ENCODE data around the gene SPAG4.

SPAG4 gene

DNA sequence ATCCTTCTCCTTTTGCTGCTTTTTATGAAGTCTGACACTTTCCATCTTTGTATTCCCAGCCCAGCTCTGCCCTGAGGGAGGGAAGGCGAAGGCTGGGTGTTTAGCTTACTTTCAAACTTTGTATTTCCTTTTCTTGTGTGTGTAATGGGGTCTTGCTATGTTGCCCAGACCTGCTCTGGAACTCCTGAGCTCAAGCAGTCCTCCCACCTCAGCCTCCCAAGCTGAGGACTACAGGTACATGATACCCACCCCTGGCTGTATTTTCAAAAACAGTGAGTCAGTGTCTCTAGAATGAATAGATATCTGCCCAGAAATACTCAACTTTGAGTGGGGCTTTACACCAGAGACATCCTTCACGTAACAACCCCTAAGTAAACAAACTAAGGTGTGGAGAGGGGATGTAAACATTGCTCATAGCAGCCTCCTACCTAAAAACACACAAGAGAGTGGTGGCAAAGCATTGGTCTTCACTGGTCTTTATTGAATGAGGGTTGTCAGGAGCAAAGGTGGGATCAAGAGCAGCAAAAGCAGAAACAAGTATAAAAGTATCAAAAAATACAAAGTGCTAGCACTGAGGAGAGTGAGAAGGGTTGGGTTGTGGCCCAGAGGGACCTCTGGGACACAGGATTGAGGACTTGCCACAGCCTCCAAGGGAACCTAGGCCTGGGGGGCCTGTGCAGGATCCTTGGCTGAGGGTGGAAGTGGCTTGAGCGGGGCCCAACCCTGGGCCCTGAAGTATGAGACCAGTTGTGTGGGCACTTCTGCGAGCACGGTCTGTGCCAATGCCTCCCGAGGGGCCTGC lies 10.2 kb downstream of the SPAG4 start:
- no peak for DNase-seq (ENCODE audit: low spot score)

DNA sequence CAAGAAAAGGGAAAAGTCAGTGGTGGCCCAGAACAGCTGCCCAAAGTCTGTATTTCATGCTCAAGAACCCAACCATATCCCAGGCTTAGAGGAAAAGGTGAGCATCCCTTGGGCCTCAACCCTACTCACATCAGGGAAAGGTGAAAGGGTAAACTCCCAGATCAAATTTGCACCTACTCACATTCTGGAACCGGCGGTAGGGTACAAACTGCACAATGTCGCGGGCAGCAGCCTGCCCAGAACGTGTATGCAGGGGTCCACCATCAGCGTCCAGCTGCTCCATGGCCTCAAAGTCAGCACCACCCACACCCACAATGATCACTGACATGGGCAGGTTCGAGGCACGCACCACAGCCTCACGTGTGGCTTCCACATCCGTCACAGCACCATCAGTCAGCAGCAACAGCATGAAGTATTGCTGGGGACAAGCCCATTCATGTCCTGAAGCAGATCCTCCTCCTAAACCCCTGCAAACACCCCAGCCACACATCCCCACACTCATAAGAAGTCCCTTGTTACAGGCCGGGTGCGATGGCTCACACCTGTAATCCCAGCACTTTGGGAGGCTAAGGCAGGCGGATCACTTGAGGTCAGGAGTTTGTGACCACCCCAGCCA lies 10.9 kb downstream of the SPAG4 start:
- DNase-seq (ENCODE audit: low spot score), result no peak

DNA sequence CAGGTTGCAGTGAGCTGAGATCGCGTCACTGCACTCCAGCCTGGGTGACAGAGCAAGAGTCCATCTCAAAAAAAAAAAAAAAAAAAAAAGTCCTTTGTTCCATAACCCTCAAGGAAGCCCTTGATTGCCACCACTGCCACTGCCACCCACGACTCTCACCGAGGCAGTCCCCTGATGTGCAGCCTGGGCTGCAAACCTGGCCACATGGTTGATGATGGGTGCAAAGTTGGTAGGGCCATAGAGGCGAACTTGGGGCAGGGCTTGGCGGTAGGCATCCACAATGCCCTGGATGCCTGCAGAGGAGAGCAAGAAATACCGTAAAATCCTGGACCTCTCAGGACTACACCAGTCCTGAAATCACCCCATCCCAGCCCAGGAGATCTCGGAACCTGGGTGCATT lies 11.5 kb downstream of the SPAG4 start:
- DNase-seq (ENCODE audit: low spot score), result no peak

DNA sequence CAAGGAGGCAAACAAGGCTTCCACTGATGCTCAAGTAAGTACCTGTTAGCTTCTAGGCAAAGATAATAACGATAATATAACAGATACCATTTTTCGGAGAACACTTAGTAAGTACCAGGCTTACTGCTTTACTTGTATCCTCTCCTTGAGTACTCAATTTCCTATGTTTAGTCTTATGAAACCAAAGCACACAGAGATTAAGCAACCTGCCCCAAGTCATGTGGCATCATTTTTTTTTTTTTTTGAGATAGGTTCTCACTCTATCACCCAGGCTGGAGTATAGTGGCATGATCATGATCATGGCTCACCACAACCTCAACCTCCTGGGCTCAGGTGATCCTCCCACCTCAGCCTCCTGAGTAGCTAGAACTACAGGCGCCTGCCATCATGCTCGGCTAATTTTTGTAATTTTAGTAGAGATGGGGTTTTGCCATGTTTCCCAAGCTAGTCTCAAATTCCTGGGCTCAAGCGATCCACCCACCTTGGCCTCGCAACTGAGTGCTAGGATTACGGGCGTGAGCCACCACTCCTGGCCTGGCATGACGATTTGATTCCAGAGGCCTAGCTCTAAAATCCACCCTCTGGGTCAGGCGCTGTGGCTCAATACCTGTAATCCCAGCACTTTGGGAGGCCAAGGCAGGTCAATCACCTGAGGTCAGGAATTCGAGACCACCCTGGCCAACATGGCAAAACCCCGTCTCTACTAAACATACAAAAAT lies 14.0 kb downstream of the SPAG4 start:
- no peak for DNase-seq (ENCODE audit: low spot score)

DNA sequence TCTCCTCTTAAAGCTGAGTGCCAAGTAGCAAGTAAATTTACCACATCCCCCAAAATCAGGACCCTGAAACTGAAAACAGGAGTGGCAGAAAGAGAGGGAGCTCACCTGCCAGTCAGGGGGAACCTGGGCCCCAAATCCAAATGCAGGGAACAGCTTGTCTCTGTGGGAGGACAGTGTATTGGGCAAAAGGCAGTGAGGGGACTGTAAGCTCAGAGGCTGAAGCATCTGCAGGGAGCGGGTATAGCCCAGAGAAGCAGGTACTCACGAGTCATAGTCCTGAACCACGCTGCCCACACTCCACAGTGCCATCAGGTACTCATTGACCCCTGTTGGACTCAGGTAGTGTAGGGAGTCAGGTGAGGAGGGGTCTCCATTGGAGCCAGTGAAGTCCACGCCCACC lies 15.0 kb downstream of the SPAG4 start:
- DNase-seq (ENCODE audit: low spot score), result no peak

DNA sequence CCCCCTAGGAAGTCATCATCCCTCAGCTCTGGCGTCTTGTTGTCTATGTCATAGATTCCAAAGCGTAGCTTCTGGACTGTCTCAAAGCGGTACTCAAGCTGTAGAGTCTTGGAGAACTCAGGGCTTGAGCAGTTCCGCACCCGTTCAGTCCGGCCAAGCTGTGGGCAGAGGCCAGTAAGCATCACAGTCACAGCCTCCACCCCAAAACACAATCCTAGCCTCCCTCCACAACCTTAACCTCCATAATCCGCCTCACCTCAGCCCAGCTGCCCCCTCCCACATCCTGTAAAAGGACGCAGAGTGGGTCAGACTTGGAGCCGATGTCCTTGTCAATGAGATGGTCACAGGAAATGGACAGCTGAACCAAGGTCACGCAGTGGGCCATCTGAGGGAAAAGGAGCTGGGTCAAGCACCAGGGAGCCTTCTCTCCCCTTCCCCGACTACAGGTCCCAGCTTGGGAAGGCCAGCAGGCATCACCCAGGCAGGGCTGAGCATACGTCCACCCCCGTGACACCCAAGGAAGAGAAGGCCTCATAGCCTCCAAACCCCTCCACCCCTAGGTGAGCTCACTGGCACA lies 17.0 kb downstream of the SPAG4 start:
- no peak for DNase-seq (ENCODE audit: low spot score)

DNA sequence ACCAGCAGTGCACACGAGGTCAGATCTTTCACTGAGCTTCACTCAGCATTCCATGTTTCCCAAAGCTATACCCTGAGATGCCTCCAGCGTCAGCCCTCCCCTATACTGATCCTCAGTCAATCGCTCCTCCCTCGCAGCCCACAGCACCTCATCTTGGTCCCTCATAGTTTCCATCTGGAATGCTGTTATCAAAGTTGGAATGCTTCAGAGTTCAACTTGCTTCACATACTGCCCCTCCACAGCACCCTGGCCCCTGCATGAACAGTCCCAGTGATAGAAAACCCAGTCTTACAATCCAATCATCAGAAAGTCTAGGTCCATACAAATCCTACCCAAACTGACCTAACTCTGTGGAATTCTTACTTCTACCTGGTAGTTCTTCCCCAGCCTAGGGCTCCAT lies 20.0 kb downstream of the SPAG4 start:
- DNase-seq (ENCODE audit: low spot score), result no peak

DNA sequence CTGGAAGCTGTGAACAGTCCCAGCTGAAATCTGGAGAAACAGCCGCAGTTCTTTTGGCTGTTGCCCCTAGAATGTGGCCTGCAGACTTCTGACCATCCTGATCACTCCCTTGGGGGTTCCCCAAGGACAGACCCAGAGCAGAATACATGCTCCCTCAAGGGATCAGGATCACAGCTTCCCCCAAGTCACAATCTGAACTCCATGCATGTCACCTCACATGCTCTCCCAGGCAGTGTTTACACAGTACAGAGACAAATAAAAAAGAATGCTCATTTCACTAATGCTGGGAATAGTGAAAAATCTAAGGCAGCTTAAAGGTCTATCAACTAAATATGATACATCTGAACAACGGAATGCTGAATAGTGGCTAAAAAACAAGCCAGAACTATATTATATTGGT lies 20.5 kb downstream of the SPAG4 start:
- DNase-seq (ENCODE audit: low spot score), result no peak

DNA sequence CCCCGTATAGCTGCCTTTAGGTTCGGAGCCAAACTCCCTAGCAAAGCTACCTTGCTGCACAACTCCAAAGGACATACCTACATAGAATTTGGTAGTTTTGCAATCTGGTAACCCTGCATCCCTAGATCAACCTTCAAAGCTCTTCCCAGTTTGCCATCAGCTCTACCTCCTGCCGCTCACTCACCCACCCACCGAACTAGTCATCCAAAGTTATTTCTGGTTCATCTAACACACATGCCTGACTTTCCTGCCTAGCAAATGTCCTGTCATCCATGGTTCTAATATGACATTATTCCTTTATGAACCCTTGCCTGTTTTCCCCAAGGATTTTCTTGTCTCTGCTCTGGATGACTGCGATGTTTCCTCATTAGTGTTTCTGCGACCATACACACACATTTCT lies 21.6 kb downstream of the SPAG4 start:
- DNase-seq (ENCODE audit: low spot score), result peak; percentile 22

DNA sequence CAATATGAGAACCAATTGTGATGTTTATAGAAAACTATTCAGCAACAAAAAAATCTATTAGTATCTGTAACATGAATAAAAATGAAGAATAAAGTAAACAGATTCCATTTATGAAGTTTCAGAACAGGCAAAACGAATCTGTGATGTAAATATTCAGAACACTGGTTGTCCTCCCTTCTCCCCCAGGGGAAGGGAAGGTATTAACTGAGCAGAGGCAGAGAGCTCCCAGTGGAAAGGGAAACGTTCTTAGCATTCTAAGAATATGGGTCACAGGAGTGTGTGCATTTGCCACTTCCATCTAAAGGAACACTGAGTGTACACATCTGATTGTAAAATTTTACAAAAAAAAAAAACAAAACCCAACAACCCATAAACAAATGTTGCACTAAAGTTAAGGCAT lies 23.1 kb downstream of the SPAG4 start:
- DNase-seq (ENCODE audit: low spot score), result no peak

DNA sequence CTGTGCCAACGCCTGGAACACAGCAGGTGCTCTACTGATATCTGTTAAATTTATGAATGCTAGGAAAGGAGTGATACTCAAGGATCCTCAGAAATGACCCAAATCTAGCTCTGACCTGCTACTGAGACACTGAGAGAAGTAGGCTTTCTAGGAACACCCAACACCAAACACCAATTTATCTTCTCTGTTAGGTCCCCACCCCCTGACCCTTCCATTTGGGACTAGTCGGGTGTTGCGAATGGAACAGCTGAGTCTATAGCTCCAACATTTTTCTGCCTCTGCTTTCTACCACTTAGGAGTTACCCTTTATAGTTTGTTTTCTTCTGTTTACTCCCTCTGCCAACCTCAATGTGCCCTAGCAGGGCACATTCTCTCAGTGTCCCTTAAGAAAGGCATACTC lies 25.1 kb downstream of the SPAG4 start:
- no peak for DNase-seq (ENCODE audit: low spot score)

DNA sequence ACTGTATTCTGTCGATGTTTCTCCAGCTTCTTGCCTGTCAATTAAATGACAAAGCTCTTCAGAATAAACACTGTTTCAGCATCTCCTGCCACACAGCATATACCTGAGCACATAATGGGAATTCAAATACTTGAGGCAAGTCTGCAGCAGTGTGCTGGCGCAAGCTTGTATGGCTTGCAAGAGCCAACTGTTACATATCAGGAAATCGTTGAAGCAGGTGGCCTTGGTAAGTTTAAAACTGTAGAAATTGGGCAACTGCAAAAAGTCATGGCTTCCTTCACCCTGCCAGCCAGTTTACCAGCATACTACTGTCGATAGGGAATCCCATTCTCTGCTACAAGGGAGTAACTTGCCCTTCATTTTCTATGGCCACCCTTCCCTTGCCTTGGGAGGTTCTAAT lies 26.1 kb downstream of the SPAG4 start:
- no peak for DNase-seq (ENCODE audit: low spot score)

DNA sequence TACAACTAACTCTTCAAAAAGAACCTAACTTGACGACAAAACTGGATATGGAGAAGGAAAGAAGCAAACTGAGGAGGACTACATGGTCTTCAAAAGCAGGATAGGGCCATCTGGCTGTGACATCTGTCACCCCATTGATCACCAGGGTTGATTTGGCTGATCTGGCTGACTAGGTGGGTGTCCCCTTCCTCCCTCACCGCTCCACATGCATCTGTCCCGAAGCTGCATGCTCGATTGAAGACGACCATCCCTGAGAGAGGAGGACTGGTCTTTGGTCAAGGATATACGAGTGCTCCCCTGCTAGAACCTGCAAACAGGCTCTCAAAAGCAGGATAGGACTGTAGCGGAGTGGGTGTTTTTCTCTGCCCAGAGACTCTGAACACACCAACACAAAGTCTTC lies 27.4 kb downstream of the SPAG4 start:
- DNase-seq (ENCODE audit: low spot score), result no peak

DNA sequence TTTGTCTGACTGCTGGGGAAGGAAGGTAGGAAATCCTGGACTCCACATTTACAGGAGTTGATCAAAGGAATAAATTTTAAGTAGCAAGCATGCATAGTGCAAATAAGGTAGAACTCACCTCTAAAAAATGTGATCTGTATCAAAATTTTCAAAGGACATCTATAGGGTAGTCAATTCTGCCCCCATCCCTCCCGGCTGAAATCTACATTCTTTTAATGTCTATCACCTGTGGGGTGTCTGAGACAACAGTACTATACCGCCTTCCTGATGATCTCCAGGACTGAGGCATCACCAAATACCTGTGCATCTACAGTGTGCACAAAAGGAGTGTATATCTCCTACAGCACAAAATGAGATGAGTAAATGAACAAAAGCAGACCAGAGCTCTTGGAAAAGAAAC lies 29.2 kb downstream of the SPAG4 start:
- no peak for DNase-seq (ENCODE audit: low spot score)

DNA sequence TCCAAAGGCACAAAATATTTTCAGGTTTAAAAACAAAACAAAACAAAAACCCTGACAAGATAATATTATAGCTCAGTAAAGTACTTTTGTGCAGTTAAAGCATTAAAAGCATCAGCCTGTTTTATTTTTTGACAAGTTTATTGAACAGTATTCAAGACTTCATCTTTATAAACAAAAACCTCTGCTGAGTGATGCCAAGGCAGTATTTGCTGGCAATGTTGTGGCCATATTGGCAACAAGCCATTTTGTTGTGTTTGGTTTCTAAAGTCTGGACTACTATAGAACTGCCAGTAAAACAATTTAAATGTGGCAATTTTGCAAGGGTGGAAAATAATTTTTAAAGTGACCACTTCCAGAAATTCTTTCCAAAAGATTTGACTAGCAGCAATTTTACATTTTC lies 33.2 kb downstream of the SPAG4 start:
- DNase-seq (ENCODE audit: low spot score), result no peak

DNA sequence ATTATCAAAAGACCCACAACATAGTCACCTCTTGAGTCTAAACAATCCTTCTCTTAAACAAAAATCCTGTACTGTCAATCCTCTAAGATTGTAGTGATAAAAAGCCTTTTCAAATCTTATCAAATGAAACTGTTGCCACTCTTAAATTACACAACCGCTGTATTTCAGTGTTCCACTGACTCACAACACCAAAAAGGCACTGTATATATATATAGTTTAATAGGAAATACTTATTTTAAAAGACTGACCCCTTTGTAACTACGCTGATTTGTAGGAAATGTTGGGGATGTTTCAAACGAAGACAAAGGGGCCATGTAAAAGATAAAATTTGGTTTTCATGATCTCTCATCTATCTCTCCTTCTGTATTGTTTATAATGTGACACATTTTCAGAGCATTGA lies 35.0 kb downstream of the SPAG4 start:
- DNase-seq (ENCODE audit: low spot score), result no peak

DNA sequence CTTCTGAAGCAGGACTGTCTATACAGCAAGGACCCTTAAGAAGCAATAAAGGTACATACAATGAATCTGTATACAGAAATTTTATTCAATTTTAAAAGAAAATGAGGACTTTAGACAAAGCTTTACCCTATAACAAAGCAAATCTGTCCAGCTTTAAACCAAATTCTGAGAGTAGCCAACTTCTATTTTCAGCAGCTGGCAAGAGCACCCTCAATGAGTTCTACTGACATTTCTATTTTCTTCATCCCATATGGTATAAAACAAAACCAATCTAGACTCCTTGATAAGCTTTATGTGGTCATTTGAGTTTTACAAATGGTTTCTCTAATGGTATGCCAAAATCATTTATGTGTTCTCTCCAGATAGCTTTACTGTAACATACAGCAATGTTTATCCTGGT lies 36.3 kb downstream of the SPAG4 start:
- DNase-seq (ENCODE audit: low spot score), result no peak

DNA sequence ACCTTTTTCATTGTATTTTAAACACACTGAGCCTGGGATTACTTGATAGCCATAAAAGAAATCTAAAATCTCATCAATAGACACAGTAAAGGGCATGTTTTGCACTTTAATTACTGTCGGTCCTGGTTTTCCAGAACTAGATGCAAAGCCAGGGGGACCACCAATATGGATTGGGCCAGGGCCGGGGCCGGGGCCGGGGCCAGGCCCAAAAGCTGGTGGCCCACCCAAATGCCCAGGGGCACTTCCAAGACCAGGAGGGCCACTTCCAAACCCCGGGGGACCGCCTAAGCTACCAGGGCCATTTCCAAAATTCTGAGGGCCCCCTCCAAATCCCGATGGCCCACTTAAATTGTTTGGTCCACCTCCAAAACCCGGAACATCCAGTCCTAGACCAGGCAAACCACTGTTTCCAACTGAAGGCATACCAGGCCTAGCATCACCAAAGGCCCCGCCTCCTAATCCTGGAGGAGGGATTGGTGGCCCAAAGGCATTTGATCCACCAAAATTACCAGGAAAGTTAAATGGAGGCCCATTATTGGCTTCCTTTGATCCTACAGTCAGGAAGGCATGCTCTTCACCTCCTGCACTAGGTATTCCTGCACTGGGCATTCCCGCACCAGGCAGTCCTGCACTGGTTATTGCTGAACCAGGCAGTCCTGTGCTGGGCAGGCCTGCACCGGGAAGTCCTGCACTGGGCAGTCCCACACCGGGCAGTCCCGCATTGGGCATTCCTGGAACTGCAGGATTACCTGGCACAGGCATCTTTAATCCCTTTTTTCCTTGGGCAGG lies 37.2 kb downstream of the SPAG4 start:
- no peak for DNase-seq (ENCODE audit: low spot score)

DNA sequence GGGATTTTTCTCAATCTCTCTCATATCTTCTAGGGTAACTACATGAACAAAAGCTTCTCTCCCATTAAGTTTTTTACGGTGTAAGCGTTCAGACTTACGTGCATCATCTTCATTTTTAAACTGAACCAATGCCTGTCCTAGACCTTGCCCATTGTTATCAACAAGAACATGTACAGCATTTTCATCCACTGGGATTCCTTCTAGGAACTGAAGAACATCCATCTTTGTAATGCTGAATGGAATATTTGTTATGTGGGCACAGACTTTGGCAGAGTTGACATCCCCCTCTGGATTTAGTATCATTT lies 37.8 kb downstream of the SPAG4 start:
- DNase-seq (ENCODE audit: low spot score), result no peak

DNA sequence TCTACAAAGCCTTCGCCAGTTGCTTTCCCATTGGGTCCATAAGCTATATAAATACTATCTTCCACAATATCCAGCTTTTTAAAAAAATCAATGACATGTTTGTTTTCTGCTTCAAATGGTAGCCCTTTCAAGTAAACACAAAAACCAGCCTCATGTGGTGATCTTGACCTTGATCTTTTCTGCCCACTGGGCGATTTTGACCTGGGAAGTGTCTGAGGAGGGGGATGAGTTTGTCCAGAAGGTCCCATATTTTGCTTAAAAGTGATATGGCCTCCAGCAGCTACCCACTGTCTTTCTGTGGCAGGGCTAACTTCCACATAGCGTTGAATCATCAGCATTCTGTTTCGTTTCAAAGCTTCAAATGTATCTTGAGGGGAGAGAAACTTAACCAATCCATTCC lies 38.3 kb downstream of the SPAG4 start:
- DNase-seq (ENCODE audit: low spot score), result no peak

DNA sequence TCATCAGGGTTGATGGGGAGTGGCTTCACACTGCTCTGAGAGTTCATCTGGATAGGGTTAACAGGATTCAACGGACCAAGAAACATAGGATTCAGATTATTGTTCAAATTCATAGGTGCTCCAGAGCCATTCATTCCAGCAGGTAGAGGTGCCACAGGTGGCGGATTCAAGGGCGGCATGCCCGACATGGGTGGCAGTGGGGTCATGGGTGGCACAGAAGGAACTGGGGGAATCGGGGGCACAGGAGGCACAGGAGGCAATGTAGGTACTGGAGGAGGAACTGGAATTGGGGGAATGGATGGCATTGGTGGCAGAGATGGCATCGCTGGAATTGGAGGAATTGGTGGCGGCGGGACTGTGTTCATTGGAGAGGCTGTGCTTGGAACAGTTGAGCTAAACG lies 38.8 kb downstream of the SPAG4 start:
- no peak for DNase-seq (ENCODE audit: low spot score)

DNA sequence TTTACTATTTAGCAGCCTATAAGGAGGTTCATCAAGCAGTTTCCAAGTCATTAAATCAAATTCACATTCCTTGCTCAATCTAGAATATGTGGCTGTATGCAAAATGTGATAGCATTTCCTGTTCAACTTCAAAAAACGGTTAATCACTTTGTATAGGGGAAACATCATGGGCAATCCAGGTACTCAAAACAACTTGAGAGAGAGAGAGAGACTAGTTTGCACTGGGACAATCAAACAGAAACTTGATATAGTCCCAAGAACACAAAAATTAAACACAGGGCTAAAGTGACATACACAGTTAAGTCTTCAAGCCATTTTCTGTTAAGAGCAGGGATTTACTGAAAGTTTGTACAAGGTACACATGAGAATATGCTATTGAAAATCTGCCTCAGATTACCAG lies 41.6 kb downstream of the SPAG4 start:
- no peak for DNase-seq (ENCODE audit: low spot score)

Data from kidney tubule cell (primary cell).